Loucy (cell line): ENCODE data around the gene GMPR2.

Experiments
- H2AFZ ChIP-seq: fragments of 200-600 bp; sonication (generic); 2 replicates; pipeline ENCODE4 v1.6.0; 2016; ENCODE audit warnings: antibody characterized with exemption, mild to moderate bottlenecking, low read length, moderate library complexity
- H3F3A ChIP-seq: fragments of 200-600 bp; 2 replicates; pipeline ENCODE4 v1.6.0; 2016; ENCODE audit warnings: antibody characterized with exemption, low read depth, mild to moderate bottlenecking
- H3K27me3 ChIP-seq: fragments of 200-600 bp; sonication (generic); 2 replicates; pipeline ENCODE4 v1.6.1; 2014; ENCODE audit warnings: low read length, mild to moderate bottlenecking; ENCODE audit not compliant: insufficient read depth, poor library complexity, severe bottlenecking
- H3K36me3 ChIP-seq: fragments of 200-600 bp; sonication (generic); 2 replicates; pipeline ENCODE4 v1.6.1; 2016; ENCODE audit warnings: low read length; ENCODE audit not compliant: insufficient read depth
- H3K4me1 ChIP-seq: fragments of 200-600 bp; sonication (generic); 2 replicates; pipeline ENCODE4 v1.5.1; 2014; ENCODE audit warnings: low read length, mild to moderate bottlenecking; ENCODE audit not compliant: insufficient read depth, poor library complexity, severe bottlenecking
- H3K4me2 ChIP-seq: fragments of 200-600 bp; sonication (generic); 2 replicates; pipeline ENCODE4 v1.6.0; 2014; ENCODE audit warnings: antibody characterized with exemption, low read length, low read depth, mild to moderate bottlenecking; ENCODE audit not compliant: poor library complexity, severe bottlenecking
- H3K4me3 ChIP-seq: fragments of 200-600 bp; sonication (generic); 2 replicates; pipeline ENCODE4 v1.5.1; 2014; ENCODE audit warnings: low read length, mild to moderate bottlenecking, mixed read lengths; ENCODE audit not compliant: poor library complexity, severe bottlenecking
- H3K79me2 ChIP-seq: fragments of 200-600 bp; sonication (generic); 2 replicates; pipeline ENCODE4 v1.6.1; 2014; ENCODE audit warnings: low read length; ENCODE audit not compliant: insufficient read depth
- H3K9ac ChIP-seq: fragments of 200-600 bp; sonication (generic); 2 replicates; pipeline ENCODE4 v1.6.0; 2014; ENCODE audit warnings: mild to moderate bottlenecking, low read depth, low read length, moderate library complexity; ENCODE audit not compliant: poor library complexity, severe bottlenecking
- H3K9me2 ChIP-seq: fragments of 200-600 bp; sonication (generic); replicated peaks from 2 replicates; pipeline ENCODE4 v1.6.1; 2016; ENCODE audit warnings: low read depth, low read length, mixed read lengths
- H3K9me3 ChIP-seq: fragments of 200-600 bp; sonication (generic); 2 replicates; pipeline ENCODE4 v1.6.1; 2014; ENCODE audit warnings: mild to moderate bottlenecking, antibody characterized with exemption, low read length, low read depth; ENCODE audit not compliant: insufficient read depth
- H4K20me1 ChIP-seq: fragments of 200-600 bp; sonication (generic); 2 replicates; pipeline ENCODE4 v1.6.0; 2014; ENCODE audit warnings: antibody characterized with exemption, low read length, mild to moderate bottlenecking; ENCODE audit not compliant: insufficient read depth, poor library complexity, severe bottlenecking
- CTCF ChIP-seq: fragments of 200-600 bp; sonication (generic); conservative IDR thresholded peaks from 2 replicates; pipeline ENCODE4 v1.5.1; 2014; ENCODE audit warnings: mild to moderate bottlenecking, antibody characterized with exemption, low read length
- EZH2phosphoT487 ChIP-seq: fragments of 200-600 bp; IDR thresholded peaks from 2 replicates; pipeline ENCODE4 v1.6.1; 2018; ENCODE audit warnings: antibody characterized with exemption, mild to moderate bottlenecking, moderate library complexity, borderline replicate concordance

GMPR2 gene

GRCh38 chr14:24228902-24229301 is 3.8 kb upstream of the GMPR2 start:
- Histone ChIP-seq H3K9me2 (no peaks in the 10 kb centered on the region), H3K79me2 (peaks cover 55% of the 10 kb centered on the region), H3K36me3 (no peaks in the 10 kb centered on the region), H4K20me1 (no peaks in the 10 kb centered on the region), H3K27me3 (no peaks in the 10 kb centered on the region), H3K4me1 (peaks cover 18% of the 10 kb centered on the region), H3K9ac (no peak overlapping the region), H3K9me3 (no peaks in the 10 kb centered on the region), H3K4me2 (no peak overlapping the region), H2AFZ (no peak overlapping the region), H3K4me3 (no peak overlapping the region), H3F3A (no peaks in the 10 kb centered on the region)
- no peak for TF ChIP-seq EZH2phosphoT487
- no peak for TF ChIP-seq CTCF

- no peaks in the 10 kb centered on the region for H4K20me1 ChIP-seq
- peaks cover 71% of the 10 kb centered on the region for H3K79me2 ChIP-seq
- no peaks in the 10 kb centered on the region for H3F3A ChIP-seq
- H3K36me3 ChIP-seq, result peaks cover 7% of the 10 kb centered on the region; the same call in 1 of the 2 replicates
- H2AFZ ChIP-seq, result peak overlapping the region; percentile 96
- H3K4me2 ChIP-seq, result peak overlapping the region; percentile 98
- H3K4me1 ChIP-seq, result peaks cover 39% of the 10 kb centered on the region
- H3K9ac ChIP-seq, result peak overlapping the region; percentile 89
- TF ChIP-seq CTCF, result no peak
- TF ChIP-seq EZH2phosphoT487, result no peak
- H3K9me3 ChIP-seq, result no peaks in the 10 kb centered on the region
- no peaks in the 10 kb centered on the region for H3K27me3 ChIP-seq
- peak overlapping the region; percentile 93 for H3K4me3 ChIP-seq
- no peaks in the 10 kb centered on the region for H3K9me2 ChIP-seq
These were observed 1.2 kb upstream of the GMPR2 start for GRCh38 chr14:24231263-24232120.

DNA sequence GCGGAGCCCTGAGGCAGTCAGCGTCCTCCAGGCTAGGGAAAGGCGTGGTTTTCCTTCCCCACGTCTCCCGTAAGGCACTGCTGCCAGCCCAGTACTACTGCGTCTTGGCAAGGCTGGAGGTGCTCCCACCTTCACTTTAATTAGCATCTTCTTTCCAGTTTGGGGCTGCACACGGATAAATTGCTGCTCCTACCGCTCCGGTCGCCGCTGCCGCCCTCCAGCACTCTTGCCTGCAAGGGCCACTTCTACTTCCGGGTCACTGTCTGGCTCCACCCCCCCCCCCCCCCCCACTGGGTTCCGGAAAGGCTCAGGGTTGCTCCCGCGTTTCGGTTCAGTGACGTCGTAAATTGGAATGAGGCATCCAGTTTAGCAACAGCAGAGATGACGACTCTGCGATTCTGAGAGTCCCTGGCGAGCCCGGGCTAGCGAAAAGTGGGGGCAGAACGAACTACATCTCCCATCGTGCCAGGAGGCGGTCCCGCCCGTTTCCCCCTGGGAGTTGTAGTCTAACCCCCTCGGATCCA is 546 bp upstream of the GMPR2 start, which contains the start of gene NEDD8:
NEDD8 (minus strand) TSS at position 247 of the 524 bp plus-strand sequence; CDS start at position 147, 100 bp downstream.
- Histone ChIP-seq H3K27me3 (no peaks in the 10 kb centered on the region), H3K79me2 (peaks cover 69% of the 10 kb centered on the region), H3K4me2 (peak within 1 kb of the TSS; percentile 98), H3K4me3 (peak within 1 kb of the TSS; percentile 93), H3K9ac (peak within 1 kb of the TSS; percentile 89), H3K9me2 (no peaks in the 10 kb centered on the region), H3K36me3 (peaks cover 14% of the 10 kb centered on the region; the same call in 1 of the 2 replicates), H2AFZ (peak within 1 kb of the TSS; percentile 96), H3F3A (no peaks in the 10 kb centered on the region), H3K9me3 (no peaks in the 10 kb centered on the region), H3K4me1 (peaks cover 39% of the 10 kb centered on the region), H4K20me1 (no peaks in the 10 kb centered on the region)
- no peak for TF ChIP-seq CTCF
- no peak for TF ChIP-seq EZH2phosphoT487
